H1 (cell line): Measurements from ENCODE around the gene IQCC. TPM values are rescaled to one million over a fixed set of nuclear protein-coding genes. Genes with fewer than 3 reads are reported as not detected.

Source experiments
- CTCF ChIA-PET: fragments of 300-600 bp; sonication (Branson Sonifier 250); formaldehyde crosslinking; loops from one replicate; lab custom pipeline; 2021; ENCODE audit not compliant: partially characterized antibody; lab: Charles Lee
- POLR2A ChIA-PET: fragments of 300-600 bp; sonication (Branson Sonifier 250); formaldehyde crosslinking; loops from one replicate; lab custom pipeline; 2021; ENCODE audit warnings: inconsistent platforms; ENCODE audit not compliant: partially characterized antibody; lab: Charles Lee
- DNase-seq, 2 experiments: peaks; one replicate each; pipeline versions ENCODE4 v3.0.0 to v3.0.0-alpha.2; 2010 to 2022; ENCODE audit warnings: low spot score in 2 of 2, low read depth in 1 of 2, mixed read lengths in 1 of 2
- FAIRE-seq: peaks from 2 replicates; lab custom pipeline; 2011; peaks lifted over from hg19 to GRCh38; lab: Jason Lieb, UNC
- H2AFZ ChIP-seq: 2 replicates; pipeline ENCODE4 v1.8.1; 2012; ENCODE audit warnings: low read length, inconsistent platforms
- H2AK5ac ChIP-seq: 2 replicates; pipeline ENCODE4 v1.6.1; 2013; ENCODE audit warnings: low read depth, low read length
- H2BK120ac ChIP-seq: replicated peaks from 2 replicates; pipeline ENCODE3; 2013; ENCODE audit warnings: low read depth, low read length, inconsistent platforms
- H2BK12ac ChIP-seq: 2 replicates; pipeline ENCODE4 v1.6.1; 2013; ENCODE audit warnings: low read depth, low read length
- H2BK15ac ChIP-seq: 2 replicates; pipeline ENCODE4 v1.6.1; 2013; ENCODE audit warnings: low read length
- H2BK20ac ChIP-seq: 2 replicates; pipeline ENCODE4 v1.6.1; 2013; ENCODE audit warnings: low read length
- H2BK5ac ChIP-seq: 2 replicates; pipeline ENCODE4 v1.6.1; 2013; ENCODE audit warnings: low read depth, low read length
- H3K14ac ChIP-seq: 2 replicates; pipeline ENCODE4 v1.6.1; 2013; ENCODE audit warnings: inconsistent platforms; ENCODE audit not compliant: insufficient read length
- H3K18ac ChIP-seq: 2 replicates; pipeline ENCODE4 v1.6.1; 2013; ENCODE audit warnings: low read length; ENCODE audit errors: extremely low read depth
- H3K23ac ChIP-seq: 2 replicates; pipeline ENCODE4 v1.6.1; 2013; ENCODE audit warnings: inconsistent platforms; ENCODE audit not compliant: insufficient read length
- H3K23me2 ChIP-seq: 2 replicates; pipeline ENCODE4 v1.6.1; 2013; ENCODE audit warnings: low read depth, low read length
- H3K27ac ChIP-seq: 2 replicates; pipeline ENCODE4 v1.6.1; 2011; ENCODE audit warnings: low read depth, low read length, inconsistent platforms
- H3K27me3 ChIP-seq, 4 experiments: replicated peaks in 1 of 4; 1 replicate in 1 of 4; 2 replicates in 3 of 4; pipeline versions ENCODE4 v1.6.1 to v1.8.1; 2011 to 2013; ENCODE audit warnings: low read length in 3 of 4, mild to moderate bottlenecking in 3 of 4, inconsistent platforms in 2 of 4, mixed read lengths in 2 of 4, moderate library complexity in 1 of 4; ENCODE audit not compliant: control insufficient read depth in 3 of 4, insufficient read depth in 3 of 4; ENCODE audit errors: extremely low read depth in 1 of 4
- H3K36me3 ChIP-seq, 4 experiments: 2 replicates each; pipeline versions ENCODE4 v1.6.1 to v1.8.1; 2011 to 2013; ENCODE audit warnings: mild to moderate bottlenecking in 4 of 4, low read length in 3 of 4, moderate library complexity in 2 of 4, control low read depth in 1 of 4, inconsistent platforms in 1 of 4; ENCODE audit not compliant: insufficient read depth in 4 of 4, control insufficient read depth in 2 of 4
- H3K4ac ChIP-seq: replicated peaks from 2 replicates; pipeline ENCODE3; 2013; ENCODE audit warnings: low read length, low read depth, mixed read lengths, inconsistent platforms; ENCODE audit not compliant: insufficient read length
- H3K4me1 ChIP-seq, 4 experiments: replicated peaks in 1 of 4; 1 replicate in 1 of 4; 2 replicates in 3 of 4; pipeline versions ENCODE4 v1.6.1 to v1.8.1; 2011 to 2013; ENCODE audit warnings: low read length in 3 of 4, inconsistent platforms in 2 of 4, mixed read lengths in 1 of 4; ENCODE audit not compliant: insufficient read depth in 4 of 4, control insufficient read depth in 3 of 4
- H3K4me2 ChIP-seq, 2 experiments: 2 replicates each; pipeline versions ENCODE4 v1.6.1 to v1.8.1; 2011 to 2013; ENCODE audit warnings: low read depth in 2 of 2, low read length in 2 of 2, control low read depth in 1 of 2, inconsistent platforms in 1 of 2, mild to moderate bottlenecking in 1 of 2; ENCODE audit not compliant: insufficient read depth in 1 of 2
- H3K4me3 ChIP-seq, 4 experiments: fragments of 200-600, 300-600 bp in 1 of 4; sonication (generic), shearing (Covaris generic), sonication (Bioruptor Twin) in 1 of 4; 2 replicates each; pipeline versions ENCODE4 v1.5.1 to v1.8.1; 2011 to 2016; ENCODE audit warnings: low read length in 4 of 4, low read depth in 3 of 4, control low read depth in 2 of 4, inconsistent platforms in 2 of 4, mild to moderate bottlenecking in 2 of 4, mixed read lengths in 1 of 4, moderate library complexity in 1 of 4; ENCODE audit not compliant: insufficient read depth in 2 of 4; ENCODE audit errors: extremely low read depth in 1 of 4
- H3K56ac ChIP-seq: replicated peaks from 2 replicates; pipeline ENCODE3; 2013; ENCODE audit warnings: low read depth, mild to moderate bottlenecking, mixed read lengths, low read length, inconsistent platforms; ENCODE audit not compliant: insufficient read length
- H3K79me1 ChIP-seq: 2 replicates; pipeline ENCODE4 v1.6.1; 2013; ENCODE audit warnings: low read depth, low read length, control low read depth
- H3K79me2 ChIP-seq, 2 experiments: 2 replicates each; pipeline versions ENCODE4 v1.6.1 to v1.8.1; 2012 to 2013; ENCODE audit warnings: low read length in 2 of 2, mild to moderate bottlenecking in 2 of 2, inconsistent platforms in 1 of 2; ENCODE audit not compliant: insufficient read depth in 2 of 2, control insufficient read depth in 1 of 2
- H3K9ac ChIP-seq, 4 experiments: replicated peaks in 1 of 4; 1 replicate in 1 of 4; 2 replicates in 3 of 4; pipeline versions ENCODE4 v1.6.1 to v1.8.1; 2011 to 2013; ENCODE audit warnings: low read depth in 3 of 4, low read length in 3 of 4, control low read depth in 2 of 4, mild to moderate bottlenecking in 2 of 4, moderate library complexity in 2 of 4, inconsistent platforms in 1 of 4; ENCODE audit errors: extremely low read depth in 1 of 4
- H3K9me3 ChIP-seq, 2 experiments: 2 replicates each; pipeline versions ENCODE4 v1.6.1 to v1.8.1; 2012 to 2013; ENCODE audit warnings: mild to moderate bottlenecking in 2 of 2, moderate library complexity in 2 of 2, control low read depth in 1 of 2, inconsistent platforms in 1 of 2, low read depth in 1 of 2, low read length in 1 of 2, mixed read lengths in 1 of 2; ENCODE audit not compliant: insufficient read depth in 2 of 2
- H4K20me1 ChIP-seq, 2 experiments: replicated peaks in 1 of 2; 2 replicates each; pipeline versions ENCODE3 to v1.8.1; 2011 to 2013; ENCODE audit warnings: inconsistent platforms in 2 of 2, low read length in 2 of 2, mild to moderate bottlenecking in 1 of 2; ENCODE audit not compliant: insufficient read depth in 2 of 2, control insufficient read depth in 1 of 2
- H4K5ac ChIP-seq: 2 replicates; pipeline ENCODE4 v1.6.1; 2013; ENCODE audit warnings: low read length, low read depth, mixed read lengths, inconsistent platforms; ENCODE audit not compliant: insufficient read length
- H4K8ac ChIP-seq: 2 replicates; pipeline ENCODE4 v1.8.0; 2013; ENCODE audit warnings: mild to moderate bottlenecking, moderate library complexity, low read length, inconsistent platforms; ENCODE audit not compliant: insufficient read depth; ENCODE audit errors: extremely low read depth
- H4K91ac ChIP-seq: replicated peaks from 2 replicates; pipeline ENCODE3; 2013; ENCODE audit warnings: low read length, mixed read lengths, inconsistent platforms; ENCODE audit not compliant: insufficient read length
- RAD21 ChIP-seq, 2 experiments: IDR thresholded peaks in 1 of 2; conservative IDR thresholded peaks in 1 of 2; 2 replicates each; pipeline ENCODE4 v1.6.1; 2011; ENCODE audit warnings: low read depth in 2 of 2, low read length in 2 of 2, improper control_type of control experiment in 1 of 2, inconsistent platforms in 1 of 2, mild to moderate bottlenecking in 1 of 2, moderate library complexity in 1 of 2
- RFX5 ChIP-seq: IDR thresholded peaks from 2 replicates; pipeline ENCODE4 v1.6.1; 2011; ENCODE audit warnings: low read depth, low read length, improper control_type of control experiment, borderline replicate concordance
- WGBS, 2 experiments: shearing (Covaris generic) in 1 of 2; methylation state at CpG; one replicate each; pipeline versions ENCODE4 v1.1.6 to v1.1.7; 2013 to 2015; ENCODE audit warnings: low lambda C conversion rate in 2 of 2, mixed read lengths in 2 of 2, inconsistent platforms in 1 of 2, low coverage in 1 of 2, missing lambda C conversion rate in 1 of 2; ENCODE audit not compliant: insufficient replicate concordance in 2 of 2, insufficient coverage in 1 of 2, insufficient read length in 1 of 2; ENCODE audit errors: extremely low coverage in 1 of 2, missing lambda C conversion rate in 1 of 2; 5-methylcytosine and 5-hydroxymethylcytosine counted together
- polyA plus RNA-seq, 7 experiments: library from polyadenylated mRNA; depleted of rRNA in 3 of 7; stranded (reverse) in 5 of 7; unstranded in 2 of 7; fragments of >200 nt in 5 of 7; fragments of 200-250 nt in 2 of 7; gene quantifications; 1 replicate in 5 of 7; 2 replicates in 1 of 7; 4 replicates in 1 of 7; pipeline versions ENCODE4 v1.2.1 to v1.2.3, GENCODE V29; 2011 to 2013; ENCODE audit warnings: missing spikeins in 2 of 7, mixed read lengths in 2 of 7
- total RNA-seq: library from RNA; stranded (reverse); fragmentation: NEBNext Ultra II Directional; extraction: Animal tissue kit (Norgen Biotek cat#: 25700); gene quantifications from 2 replicates; pipeline ENCODE4 v1.2.1, GENCODE V29; 2021

IQCC gene
- total and polyA plus RNA-seq, 2 of the 8 experiments (the other 6 are each of a cell fraction or from before 2014, with no cell fraction given), result 2.5 to 4.2 TPM

- Histone ChIP-seq H2AFZ (no peak overlapping the region), H4K91ac (no peak overlapping the region), H2BK5ac (no peak overlapping the region), H3K27ac (no peak overlapping the region), H2BK12ac (no peak overlapping the region), H3K23ac (no peak overlapping the region), H3K4ac (no peak overlapping the region), H3K18ac (no peak overlapping the region), H3K4me1 (peaks cover 0 to 7% (median 2%) of the 10 kb centered on the region in 4 experiments; a peak in 3 of 7 replicates), H2BK15ac (no peak overlapping the region), H3K14ac (no peak overlapping the region), H3K56ac (no peak overlapping the region), H3K27me3 (no peaks in the 10 kb centered on the region), H3K9ac (no peak overlapping the region), H3K4me3 (no peak overlapping the region), H2BK120ac (no peak overlapping the region), H3K9me3 (no peaks in the 10 kb centered on the region), H4K20me1 (peaks cover 0 to 7% of the 10 kb centered on the region in 2 experiments), H3K79me1 (0 out of 2 replicates have a peak, but pooled peaks cover 2% of the 10 kb centered on the region), H3K36me3 (peaks cover 16 to 40% (median 27%) of the 10 kb centered on the region in 4 experiments), H4K8ac (no peak overlapping the region), H4K5ac (no peak overlapping the region), H2AK5ac (no peak overlapping the region), H3K23me2 (peaks cover 8% of the 10 kb centered on the region; the same call in 1 of the 2 replicates), H2BK20ac (no peak overlapping the region), H3K4me2 (peak overlapping the region in 1 of 2 experiments; percentile 8; a peak in 2 of 4 replicates)
- 93% methylated on average over 3 of the region's 3 CpGs; no CpG with 5 or more reads in 1 of the 2 experiments for WGBS, 2 experiments
- POLR2A ChIA-PET, result interaction anchor here (0.9 to 8.0 kb wide), 11 partner anchors 8 to 169 kb away, joined by 3 to 52 read pairs (median 4); partner anchors contain the start of genes MARCKSL1 and TXLNA
- DNase-seq (no peak), FAIRE-seq (no peak)
- TF ChIP-seq RFX5 (no peak), RAD21 (IDR thresholded peaks at IDR 0.05 in 1 of 2, conservative IDR thresholded peaks at IDR 0.05 in 1 of 2; ENCODE audit: low read depth in 2 of 2, low read length in 2 of 2) (peak in 1 of 2 experiments; percentile 33; a peak in 1 of 4 replicates)
- TF ChIP-seq, all 59 proteins: peak for 1
- CTCF ChIA-PET, result interaction anchor here (1.0 to 6.8 kb wide), 11 partner anchors 8 to 93 kb away, joined by 3 to 38 read pairs (median 3); partner anchors contain the start of genes DCDC2B and FAM167B
- H3K79me2 ChIP-seq, result peaks cover 0 to 24% of the 10 kb centered on the region in 2 experiments; a peak in 3 of 4 replicates
Measured at GRCh38 chr1:32223683-32224082, 18.2 kb downstream of the IQCC start.
